SU-DHL-6 (cell line): ENCODE data around the gene QSOX2.

ENCODE experiments used
- H2AFZ ChIP-seq: fragments of 200-600 bp; sonication (generic); 2 replicates; pipeline ENCODE4 v1.6.1; 2014; ENCODE audit warnings: low read depth, mild to moderate bottlenecking, moderate library complexity, mixed read lengths, antibody characterized with exemption, low read length; ENCODE audit not compliant: severe bottlenecking
- H3F3A ChIP-seq: fragments of 200-600 bp; shearing (Covaris generic); 2 replicates; pipeline ENCODE4 v1.6.0; 2016; ENCODE audit warnings: antibody characterized with exemption, mild to moderate bottlenecking; ENCODE audit not compliant: insufficient read depth
- H3K27ac ChIP-seq: fragments of 200-600 bp; sonication (generic); 2 replicates; pipeline ENCODE4 v1.5.1; 2016; ENCODE audit warnings: low read depth, mild to moderate bottlenecking, low read length, moderate library complexity, mixed read lengths
- H3K27me3 ChIP-seq: fragments of 200-600 bp; sonication (generic), shearing (Covaris generic); 2 replicates; pipeline ENCODE4 v1.6.0; 2014; ENCODE audit warnings: mild to moderate bottlenecking, low read length
- H3K36me3 ChIP-seq: fragments of 200-600 bp; sonication (generic); 2 replicates; pipeline ENCODE4 v1.6.1; 2014; ENCODE audit warnings: mild to moderate bottlenecking, low read length, mixed read lengths
- H3K4me2 ChIP-seq: fragments of 300-600, 200-600 bp; shearing (Covaris generic), sonication (generic); 2 replicates; pipeline ENCODE4 v1.6.0; 2014; ENCODE audit warnings: low read length, low read depth, mild to moderate bottlenecking; ENCODE audit not compliant: poor library complexity, severe bottlenecking
- H3K4me3 ChIP-seq: fragments of 200-600 bp; sonication (generic); 2 replicates; pipeline ENCODE4 v1.5.1; 2014; ENCODE audit warnings: antibody characterized with exemption, low read length, mild to moderate bottlenecking, mixed read lengths; ENCODE audit not compliant: insufficient read depth, poor library complexity, severe bottlenecking
- H3K79me2 ChIP-seq: fragments of 200-600 bp; sonication (generic); 2 replicates; pipeline ENCODE4 v1.6.1; 2014; ENCODE audit warnings: mild to moderate bottlenecking, low read length, moderate library complexity; ENCODE audit not compliant: insufficient read depth
- H3K9ac ChIP-seq: fragments of 200-600 bp; sonication (generic); 2 replicates; pipeline ENCODE4 v1.7.0; 2014; ENCODE audit warnings: mild to moderate bottlenecking, low read length
- H3K9me2 ChIP-seq: fragments of 200-600 bp; sonication (generic); replicated peaks from 2 replicates; pipeline ENCODE4 v1.6.1; 2014; ENCODE audit warnings: low read length; ENCODE audit not compliant: insufficient read depth
- H3K9me3 ChIP-seq: fragments of 200-600 bp; sonication (generic); 2 replicates; pipeline ENCODE4 v1.6.1; 2014; ENCODE audit warnings: low read length, mixed read lengths; ENCODE audit not compliant: insufficient read depth
- H4K20me1 ChIP-seq: fragments of 200-600 bp; sonication (generic); 2 replicates; pipeline ENCODE4 v1.6.1; 2014; ENCODE audit warnings: low read depth, mild to moderate bottlenecking, antibody characterized with exemption, low read length, moderate library complexity, mixed read lengths
- EZH2phosphoT487 ChIP-seq: fragments of 200-600 bp; sonication (generic), shearing (Covaris generic); conservative IDR thresholded peaks from 2 replicates; pipeline ENCODE4 v1.6.1; 2018; ENCODE audit warnings: mild to moderate bottlenecking, antibody characterized with exemption, low read length, moderate library complexity, mixed read lengths
- TF ChIP-seq, protein P1 (sequence below): fragments of 200-600 bp; sonication (generic); IDR thresholded peaks from one replicate; pipeline ENCODE4 v1.5.1; 2017; ENCODE audit warnings: antibody characterized with exemption, mild to moderate bottlenecking, low read length, moderate library complexity; ENCODE audit not compliant: insufficient read depth, poor library complexity, severe bottlenecking

QSOX2 gene

DNA sequence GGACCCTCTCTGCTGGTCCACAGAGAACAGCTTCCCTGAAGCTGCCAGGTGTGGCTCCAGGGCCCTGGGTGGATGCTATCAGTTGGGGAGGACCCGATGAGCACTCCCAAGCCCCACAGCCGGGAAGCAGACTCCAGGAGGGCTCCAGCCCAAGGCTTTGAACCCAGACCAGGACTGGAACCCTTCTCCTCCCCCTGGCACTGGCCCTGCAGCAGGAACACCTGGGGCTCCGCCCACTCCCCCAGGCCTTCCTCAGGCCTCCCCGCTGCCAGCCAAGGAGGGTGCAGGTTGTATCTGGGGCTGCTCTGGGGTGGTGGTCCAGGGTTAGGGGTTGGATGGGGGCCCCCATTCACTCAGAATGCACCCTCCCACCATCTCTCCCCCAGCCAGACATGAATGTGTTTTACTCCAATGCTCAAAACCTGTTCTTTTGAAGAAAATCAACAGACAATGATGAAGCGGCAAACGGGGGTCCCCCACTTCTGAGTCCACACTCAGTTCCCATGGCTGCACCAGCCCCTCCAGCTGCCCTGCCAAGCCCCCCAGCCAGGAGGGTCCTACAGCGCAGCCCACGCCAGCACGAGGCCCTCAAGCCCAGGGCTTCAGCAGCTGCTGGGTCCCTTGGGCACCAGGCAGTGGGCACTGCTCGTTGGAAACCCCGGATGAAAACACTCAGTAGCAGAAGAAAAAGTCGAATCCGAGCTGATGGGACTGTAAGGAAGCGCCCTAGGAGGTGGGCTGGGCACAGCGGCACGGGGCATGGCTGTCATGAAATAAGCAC, 35.1 kb upstream of the QSOX2 start:
- H3K27me3 ChIP-seq: no peaks in the 10 kb centered on the region
- TF ChIP-seq, protein P1, sequence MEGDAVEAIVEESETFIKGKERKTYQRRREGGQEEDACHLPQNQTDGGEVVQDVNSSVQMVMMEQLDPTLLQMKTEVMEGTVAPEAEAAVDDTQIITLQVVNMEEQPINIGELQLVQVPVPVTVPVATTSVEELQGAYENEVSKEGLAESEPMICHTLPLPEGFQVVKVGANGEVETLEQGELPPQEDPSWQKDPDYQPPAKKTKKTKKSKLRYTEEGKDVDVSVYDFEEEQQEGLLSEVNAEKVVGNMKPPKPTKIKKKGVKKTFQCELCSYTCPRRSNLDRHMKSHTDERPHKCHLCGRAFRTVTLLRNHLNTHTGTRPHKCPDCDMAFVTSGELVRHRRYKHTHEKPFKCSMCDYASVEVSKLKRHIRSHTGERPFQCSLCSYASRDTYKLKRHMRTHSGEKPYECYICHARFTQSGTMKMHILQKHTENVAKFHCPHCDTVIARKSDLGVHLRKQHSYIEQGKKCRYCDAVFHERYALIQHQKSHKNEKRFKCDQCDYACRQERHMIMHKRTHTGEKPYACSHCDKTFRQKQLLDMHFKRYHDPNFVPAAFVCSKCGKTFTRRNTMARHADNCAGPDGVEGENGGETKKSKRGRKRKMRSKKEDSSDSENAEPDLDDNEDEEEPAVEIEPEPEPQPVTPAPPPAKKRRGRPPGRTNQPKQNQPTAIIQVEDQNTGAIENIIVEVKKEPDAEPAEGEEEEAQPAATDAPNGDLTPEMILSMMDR: no peak
- TF ChIP-seq EZH2phosphoT487: no peak
- no peak overlapping the region for H2AFZ ChIP-seq
- H3K36me3 ChIP-seq: no peaks in the 10 kb centered on the region
- H3K4me3 ChIP-seq: no peak overlapping the region
- H3K9me3 ChIP-seq: no peaks in the 10 kb centered on the region
- no peaks in the 10 kb centered on the region for H3K79me2 ChIP-seq
- no peaks in the 10 kb centered on the region for H3K9me2 ChIP-seq
- H3K4me2 ChIP-seq: no peak overlapping the region
- H3K27ac ChIP-seq: no peak overlapping the region
- H4K20me1 ChIP-seq: no peaks in the 10 kb centered on the region
- no peaks in the 10 kb centered on the region for H3F3A ChIP-seq
- no peak overlapping the region for H3K9ac ChIP-seq

- Histone ChIP-seq H3K4me3 (no peak overlapping the region), H3K36me3 (no peaks in the 10 kb centered on the region), H3F3A (no peaks in the 10 kb centered on the region), H3K9me2 (no peaks in the 10 kb centered on the region), H3K27me3 (no peaks in the 10 kb centered on the region), H3K79me2 (no peaks in the 10 kb centered on the region), H2AFZ (no peak overlapping the region), H3K9me3 (no peaks in the 10 kb centered on the region), H3K27ac (no peak overlapping the region), H3K9ac (no peak overlapping the region), H4K20me1 (no peaks in the 10 kb centered on the region), H3K4me2 (no peak overlapping the region)
- TF ChIP-seq, protein P1: no peak
- no peak for TF ChIP-seq EZH2phosphoT487
Observed at GRCh38 chr9:136279471-136279870, 33.9 kb upstream of the QSOX2 start.

- no peaks in the 10 kb centered on the region for H3K9me3 ChIP-seq
- H3K9ac ChIP-seq: no peak overlapping the region
- H3F3A ChIP-seq: no peaks in the 10 kb centered on the region
- no peak overlapping the region for H3K27ac ChIP-seq
- H3K36me3 ChIP-seq: no peaks in the 10 kb centered on the region
- H2AFZ ChIP-seq: no peak overlapping the region
- no peak for TF ChIP-seq EZH2phosphoT487
- TF ChIP-seq, protein P1: no peak
- H3K9me2 ChIP-seq: no peaks in the 10 kb centered on the region
- no peaks in the 10 kb centered on the region for H3K79me2 ChIP-seq
- no peaks in the 10 kb centered on the region for H3K27me3 ChIP-seq
- no peaks in the 10 kb centered on the region for H4K20me1 ChIP-seq
- no peak overlapping the region for H3K4me2 ChIP-seq
- no peak overlapping the region for H3K4me3 ChIP-seq
Observed at GRCh38 chr9:136278894-136279293, 33.3 kb upstream of the QSOX2 start.
